Caco-2 (cell line): Measurements from ENCODE around the gene LYZL6. TPM values are rescaled to one million over a fixed set of nuclear protein-coding genes. Genes with fewer than 3 reads are reported as not detected.

Experiments
- BruUV-seq: library from RNA; stranded (reverse); fragments of 400-500 nt; replicated peaks from 2 replicates; lab custom pipeline; 2021; lab: Mats Ljungman, UMichigan
- CTCF ChIA-PET: fragments of 300-600 bp; sonication (Branson Sonifier 250); formaldehyde crosslinking; loops from one replicate; lab custom pipeline; 2022; ENCODE audit warnings: antibody characterized with exemption; lab: Charles Lee
- POLR2A ChIA-PET: fragments of 300-600 bp; sonication (Branson Sonifier 250); formaldehyde crosslinking; loops from one replicate; lab custom pipeline; 2022; ENCODE audit warnings: antibody characterized with exemption; lab: Charles Lee
- DNase-seq, 2 experiments: peaks; one replicate each; pipeline versions ENCODE4 v3.0.0 to v3.0.0-alpha.2; 2020 to 2022
- H3K27me3 ChIP-seq: replicated peaks from 2 replicates; pipeline ENCODE4 v1.6.0; 2011; ENCODE audit warnings: low read length; ENCODE audit not compliant: control insufficient read depth, insufficient read depth
- H3K36me3 ChIP-seq: 2 replicates; pipeline ENCODE4 v1.5.1; 2011; ENCODE audit warnings: low read length; ENCODE audit not compliant: control insufficient read depth, insufficient read depth
- H3K4me1 ChIP-seq: fragments of 250-450 bp; sonication (Bioruptor Pico); 2 replicates; pipeline ENCODE4 v1.5.1; 2020; ENCODE audit warnings: mild to moderate bottlenecking
- H3K4me3 ChIP-seq: 2 replicates; pipeline ENCODE4 v1.5.1; 2011; ENCODE audit warnings: low read depth, mild to moderate bottlenecking, control low read depth, low read length
- H3K9me3 ChIP-seq: fragments of 250-450 bp; sonication (Bioruptor Pico); 2 replicates; pipeline ENCODE4 v1.5.1; 2020; ENCODE audit warnings: mild to moderate bottlenecking, moderate library complexity
- H3K27ac Mint-ChIP-seq: one replicate; pipeline ENCODE4 v1.8.0; 2022; ENCODE audit warnings: mixed read lengths; ENCODE audit not compliant: unreplicated experiment
- H3K27me3 Mint-ChIP-seq: one replicate; pipeline ENCODE4 v1.8.0; 2022; ENCODE audit warnings: mixed read lengths; ENCODE audit not compliant: insufficient read depth, unreplicated experiment
- H3K36me3 Mint-ChIP-seq: one replicate; pipeline ENCODE4 v1.8.0; 2022; ENCODE audit warnings: mild to moderate bottlenecking, mixed read lengths; ENCODE audit not compliant: insufficient read depth, unreplicated experiment
- H3K4me1 Mint-ChIP-seq: one replicate; pipeline ENCODE4 v1.8.0; 2022; ENCODE audit warnings: low read depth, mixed read lengths; ENCODE audit not compliant: unreplicated experiment
- H3K4me3 Mint-ChIP-seq: one replicate; pipeline ENCODE4 v1.8.0; 2022; ENCODE audit warnings: mild to moderate bottlenecking, moderate library complexity, mixed read lengths; ENCODE audit not compliant: unreplicated experiment
- H3K9me3 Mint-ChIP-seq: one replicate; pipeline ENCODE4 v1.8.0; 2022; ENCODE audit warnings: mixed read lengths; ENCODE audit not compliant: unreplicated experiment
- intact Hi-C: fragments of 100-400 bp; cut with micrococcal nuclease; formaldehyde crosslinking; loops from one replicate; pipeline ENCODE4 v1.10.0; 2022; ENCODE audit not compliant: unreplicated experiment
- total RNA-seq: library from RNA; stranded (reverse); gene quantifications from 2 replicates; pipeline ENCODE4 v1.2.3, GENCODE V29; 2022
- TF ChIP-seq, protein P1 (sequence below), 2 experiments: fragments of 200-600 bp in 1 of 2; IDR thresholded peaks; 1 replicate in 1 of 2; 2 replicates in 1 of 2; pipeline versions ENCODE4 v1.5.1 to v1.8.0; 2011 to 2022; ENCODE audit warnings: antibody characterized with exemption in 1 of 2, control low read depth in 1 of 2, inconsistent platforms in 1 of 2, low read depth in 1 of 2, low read length in 1 of 2, mild to moderate bottlenecking in 1 of 2, moderate library complexity in 1 of 2; ENCODE audit not compliant: insufficient read depth in 1 of 2, severe bottlenecking in 1 of 2, unreplicated experiment in 1 of 2

The LYZL6 gene
- total RNA-seq, 1 experiment from 2014 or later: not detected

DNA sequence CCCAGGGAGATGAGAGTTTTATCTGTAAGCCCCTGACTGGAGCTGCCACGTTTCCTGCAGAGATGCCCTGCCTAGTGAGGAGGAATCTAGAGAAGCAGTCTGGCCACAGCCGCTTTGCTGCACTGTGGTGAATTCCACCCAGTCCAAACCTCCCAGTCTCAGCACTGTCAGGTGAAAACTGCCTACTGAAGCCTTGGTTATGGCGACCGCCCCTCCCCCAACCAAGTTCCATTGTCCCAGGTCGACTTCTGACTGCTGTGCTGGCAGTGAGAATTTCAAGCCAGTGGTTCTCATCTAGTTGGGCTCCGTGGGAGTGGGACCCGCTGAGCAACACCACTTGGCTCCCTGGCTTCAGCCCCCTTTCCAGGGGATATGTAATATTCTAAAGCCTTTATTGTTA lies 10.2 kb upstream of the LYZL6 start:
- Mint-ChIP-seq H3K36me3 (no peaks in the 10 kb centered on the region), H3K27ac (no peak overlapping the region), H3K4me1 (no peaks in the 10 kb centered on the region), H3K4me3 (no peak overlapping the region), H3K27me3 (peaks cover 7% of the 10 kb centered on the region), H3K9me3 (no peaks in the 10 kb centered on the region)
- BruUV-seq: no TSS peak
- H3K4me1 ChIP-seq: no peaks in the 10 kb centered on the region
- H3K36me3 ChIP-seq: no peaks in the 10 kb centered on the region
- no peak overlapping the region for H3K4me3 ChIP-seq
- ChIA-PET POLR2A (no interaction called here), CTCF (no interaction called here)
- TF ChIP-seq, protein P1, sequence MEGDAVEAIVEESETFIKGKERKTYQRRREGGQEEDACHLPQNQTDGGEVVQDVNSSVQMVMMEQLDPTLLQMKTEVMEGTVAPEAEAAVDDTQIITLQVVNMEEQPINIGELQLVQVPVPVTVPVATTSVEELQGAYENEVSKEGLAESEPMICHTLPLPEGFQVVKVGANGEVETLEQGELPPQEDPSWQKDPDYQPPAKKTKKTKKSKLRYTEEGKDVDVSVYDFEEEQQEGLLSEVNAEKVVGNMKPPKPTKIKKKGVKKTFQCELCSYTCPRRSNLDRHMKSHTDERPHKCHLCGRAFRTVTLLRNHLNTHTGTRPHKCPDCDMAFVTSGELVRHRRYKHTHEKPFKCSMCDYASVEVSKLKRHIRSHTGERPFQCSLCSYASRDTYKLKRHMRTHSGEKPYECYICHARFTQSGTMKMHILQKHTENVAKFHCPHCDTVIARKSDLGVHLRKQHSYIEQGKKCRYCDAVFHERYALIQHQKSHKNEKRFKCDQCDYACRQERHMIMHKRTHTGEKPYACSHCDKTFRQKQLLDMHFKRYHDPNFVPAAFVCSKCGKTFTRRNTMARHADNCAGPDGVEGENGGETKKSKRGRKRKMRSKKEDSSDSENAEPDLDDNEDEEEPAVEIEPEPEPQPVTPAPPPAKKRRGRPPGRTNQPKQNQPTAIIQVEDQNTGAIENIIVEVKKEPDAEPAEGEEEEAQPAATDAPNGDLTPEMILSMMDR (IDR thresholded peaks at IDR 0.05; ENCODE audit: insufficient read depth in 1 of 2, low read depth in 1 of 2, low read length in 1 of 2, severe bottlenecking in 1 of 2, unreplicated experiment in 1 of 2): no peak
- no peak for DNase-seq
- no peaks in the 10 kb centered on the region for H3K27me3 ChIP-seq
- intact Hi-C loops: no loop called here
- H3K9me3 ChIP-seq: no peaks in the 10 kb centered on the region

DNA sequence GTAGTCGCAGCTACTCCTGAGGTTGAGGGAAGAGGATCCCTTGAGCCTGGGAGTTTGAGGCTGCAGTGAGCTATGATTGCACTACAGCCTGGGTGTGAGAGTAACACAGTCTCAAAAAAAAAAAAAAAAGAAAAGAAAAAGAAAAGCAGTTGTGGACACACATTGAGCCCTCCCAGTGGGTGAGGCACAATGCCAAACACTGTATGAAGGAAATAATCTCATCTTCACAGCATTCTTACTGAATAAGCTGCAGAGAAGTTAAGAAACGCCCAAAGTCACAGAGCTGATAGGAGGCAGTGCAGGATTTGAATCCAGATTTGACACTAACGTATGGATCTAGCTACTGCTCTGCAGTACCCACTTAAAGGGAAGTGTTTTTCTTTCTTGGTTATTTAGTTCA lies 5.9 kb upstream of the LYZL6 start:
- Histone ChIP-seq H3K4me1 (no peaks in the 10 kb centered on the region; the same call in 1 of the 2 replicates), H3K4me3 (no peak overlapping the region), H3K27me3 (no peaks in the 10 kb centered on the region), H3K9me3 (no peaks in the 10 kb centered on the region), H3K36me3 (no peaks in the 10 kb centered on the region)
- Mint-ChIP-seq H3K4me1 (no peaks in the 10 kb centered on the region), H3K27ac (no peak overlapping the region), H3K4me3 (no peak overlapping the region), H3K36me3 (no peaks in the 10 kb centered on the region), H3K27me3 (no peaks in the 10 kb centered on the region), H3K9me3 (no peaks in the 10 kb centered on the region)
- TF ChIP-seq, protein P1 (IDR thresholded peaks at IDR 0.05; ENCODE audit: insufficient read depth in 1 of 2, low read depth in 1 of 2, low read length in 1 of 2, severe bottlenecking in 1 of 2, unreplicated experiment in 1 of 2): no peak
- ChIA-PET POLR2A (no interaction called here), CTCF (interaction anchor here (0.7 to 1.8 kb wide), 3 partner anchors 20 to 1225 kb away, joined by 3 to 14 read pairs (median 5); no protein-coding TSS in a partner anchor)
- BruUV-seq: no TSS peak
- intact Hi-C loops: loop anchor here (5.0 kb wide), 1 partner anchor 198 kb away; no protein-coding TSS in a partner anchor
- no peak for DNase-seq

DNA sequence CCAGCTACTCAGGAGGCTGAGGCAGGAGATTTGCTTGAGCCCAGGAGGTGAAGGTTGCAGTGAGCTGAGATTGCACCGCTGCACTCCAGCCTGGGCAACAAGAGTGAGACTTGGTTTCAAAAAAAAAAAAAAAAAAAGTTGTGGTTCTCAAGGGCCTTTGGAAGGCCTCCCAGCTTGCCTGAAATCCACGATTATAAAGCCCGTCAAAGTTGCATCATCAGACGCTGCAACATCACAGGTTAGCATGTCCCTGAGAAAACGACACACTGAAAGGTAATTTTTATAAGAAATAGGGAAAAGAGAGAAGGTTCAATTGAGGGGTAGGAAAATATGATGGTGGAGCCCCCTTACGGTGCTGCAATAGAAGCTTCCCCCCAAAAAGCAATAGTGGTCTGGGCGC lies 4.6 kb upstream of the LYZL6 start:
- Mint-ChIP-seq H3K9me3 (no peaks in the 10 kb centered on the region), H3K36me3 (no peaks in the 10 kb centered on the region), H3K4me1 (no peaks in the 10 kb centered on the region), H3K27ac (no peak overlapping the region), H3K27me3 (no peaks in the 10 kb centered on the region), H3K4me3 (no peak overlapping the region)
- no peak overlapping the region for H3K4me3 ChIP-seq
- H3K27me3 ChIP-seq: no peaks in the 10 kb centered on the region
- H3K4me1 ChIP-seq: peaks cover 4% of the 10 kb centered on the region
- CTCF ChIA-PET: interaction anchor here (1.8 kb wide), 1 partner anchor 21 kb away, joined by 14 read pairs; no protein-coding TSS in a partner anchor
- DNase-seq: no peak
- H3K9me3 ChIP-seq: no peaks in the 10 kb centered on the region
- POLR2A ChIA-PET: no interaction called here
- no TSS peak for BruUV-seq
- TF ChIP-seq, protein P1 (IDR thresholded peaks at IDR 0.05; ENCODE audit: insufficient read depth in 1 of 2, low read depth in 1 of 2, low read length in 1 of 2, severe bottlenecking in 1 of 2, unreplicated experiment in 1 of 2): no peak
- H3K36me3 ChIP-seq: no peaks in the 10 kb centered on the region
- intact Hi-C loops: loop anchor here (5.0 kb wide), 1 partner anchor 199 kb away; no protein-coding TSS in a partner anchor
